Stimulated activated CD4-positive, alpha-beta T cell treated with anti-CD3 and anti-CD28 coated beads, TNF-alpha, amount 100 ng/mL, for 4 hours (primary cell): ENCODE data around the gene MTHFD2L.
A peak's percentile ranks its signal among the peaks of the same experiment; 100 is the strongest.
"Not testable (repeated sequence)": the region's sequence is repeated elsewhere in the genome, so short reads cannot be mapped to it uniquely, and the experiment has no call there.

Experiments
- DNase-seq, 3 experiments: peaks; one replicate each; pipeline ENCODE4 v3.0.0-alpha.2; 2020; ENCODE audit warnings: low read depth in 3 of 3

Gene MTHFD2L

DNA sequence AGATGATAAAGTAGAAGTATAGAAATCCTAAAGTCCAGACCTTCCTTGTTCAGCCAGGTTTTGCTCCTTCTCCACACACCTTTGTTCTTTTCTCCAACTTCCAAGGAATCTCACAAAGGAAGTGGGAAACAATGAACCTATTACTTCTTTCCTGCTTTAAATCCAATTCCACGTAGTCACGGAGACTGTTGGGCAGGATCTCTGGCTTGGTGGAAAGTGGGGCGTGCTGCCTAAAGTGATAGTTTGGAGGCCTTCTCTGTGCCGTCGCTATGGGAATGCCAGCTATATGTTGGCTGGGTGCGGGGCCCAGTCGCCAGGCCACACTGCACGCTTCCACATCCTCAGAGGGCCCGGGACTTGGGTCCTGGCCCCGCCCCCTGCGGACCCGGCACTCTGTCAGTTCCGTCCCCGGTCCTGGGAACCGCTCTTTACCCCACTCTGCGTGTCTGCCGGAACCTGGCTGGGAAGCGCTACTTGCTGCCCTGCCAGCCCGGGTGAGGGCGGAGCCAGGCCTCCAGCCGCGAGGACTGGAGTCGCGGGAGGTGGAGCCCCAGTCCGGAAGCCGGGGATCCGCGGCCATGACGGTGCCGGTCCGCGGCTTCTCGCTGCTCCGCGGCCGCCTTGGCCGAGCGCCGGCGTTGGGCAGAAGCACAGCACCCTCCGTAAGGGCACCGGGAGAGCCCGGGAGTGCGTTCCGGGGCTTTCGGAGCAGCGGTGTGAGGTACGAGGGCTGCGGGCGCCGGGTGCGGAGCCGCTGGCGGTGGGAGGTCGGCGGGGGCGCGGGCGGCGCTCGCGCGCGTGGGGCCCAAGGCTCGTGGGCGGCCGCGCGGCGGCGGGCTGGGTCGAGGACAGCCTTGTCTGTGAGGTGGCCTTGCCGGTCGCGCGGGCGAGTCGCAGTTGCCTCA, at the start of gene MTHFD2L:
Gene MTHFD2L, plus strand, starts transcription at position 558 of the 905 bp plus-strand sequence. Its CDS starts 21 bp downstream, at position 579.
- peak; percentile 63 to 76 (median 68) for DNase-seq

- no peak for DNase-seq
Measured at GRCh38 chr4:74108457-74109115, 49.3 kb upstream of the MTHFD2L start.

- DNase-seq = no peak
Measured at GRCh38 chr4:74109116-74109869, 48.6 kb upstream of the MTHFD2L start.

- DNase-seq = no peak
Measured at GRCh38 chr4:74109870-74110605, 47.9 kb upstream of the MTHFD2L start.

DNA sequence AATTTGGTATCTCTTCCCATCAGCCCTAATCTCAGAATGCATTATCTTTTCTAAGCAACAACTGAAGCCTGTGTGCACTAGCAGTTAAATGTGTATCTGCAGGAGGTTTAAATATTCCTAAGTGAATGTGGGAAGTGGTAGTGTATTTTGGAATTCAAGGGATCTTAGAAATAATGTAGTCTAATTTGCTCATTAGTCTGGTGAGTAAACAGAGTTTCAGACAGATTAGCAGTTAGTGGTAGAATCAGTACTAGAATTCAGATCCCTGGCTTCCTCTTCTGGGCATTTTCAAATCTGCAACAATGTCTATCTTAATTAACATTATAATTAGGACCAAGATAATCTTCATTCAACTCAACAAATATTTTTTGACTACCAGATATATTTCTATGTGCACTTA, 47.2 kb upstream of the MTHFD2L start:
- no peak for DNase-seq

DNA sequence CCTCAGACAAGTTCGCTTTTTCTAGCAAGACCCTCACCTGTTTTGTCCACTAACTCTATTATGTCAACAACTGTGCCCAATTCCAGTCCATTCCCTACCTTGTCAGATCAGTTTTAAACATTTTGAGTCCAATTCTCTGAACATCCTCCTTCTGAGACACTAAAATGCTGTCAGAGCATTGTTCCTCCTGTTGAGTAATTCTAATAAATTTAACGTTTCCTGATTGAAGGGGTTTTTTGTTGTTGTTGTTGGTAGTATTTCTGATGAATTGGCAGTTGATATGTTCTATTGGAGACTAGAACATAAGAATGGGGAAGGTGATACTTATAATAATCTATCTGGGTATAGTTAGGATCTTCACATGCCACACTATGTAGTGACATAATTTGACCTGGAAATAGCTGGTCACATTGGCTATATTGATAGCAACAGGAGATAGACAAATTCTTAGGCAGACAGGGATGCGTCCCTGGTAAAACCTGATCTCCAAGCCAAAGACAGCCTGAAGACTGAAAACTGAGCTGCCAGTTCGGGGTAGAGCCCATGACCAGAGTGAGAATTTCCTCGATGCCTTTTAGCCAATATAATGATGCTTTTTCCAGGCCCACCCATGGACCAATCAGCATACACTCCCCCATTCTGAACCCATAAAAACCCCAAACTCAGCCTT, 46.5 kb upstream of the MTHFD2L start:
- no peak for DNase-seq

- no peak for DNase-seq
Measured at GRCh38 chr4:74111990-74112389, 45.9 kb upstream of the MTHFD2L start.

DNA sequence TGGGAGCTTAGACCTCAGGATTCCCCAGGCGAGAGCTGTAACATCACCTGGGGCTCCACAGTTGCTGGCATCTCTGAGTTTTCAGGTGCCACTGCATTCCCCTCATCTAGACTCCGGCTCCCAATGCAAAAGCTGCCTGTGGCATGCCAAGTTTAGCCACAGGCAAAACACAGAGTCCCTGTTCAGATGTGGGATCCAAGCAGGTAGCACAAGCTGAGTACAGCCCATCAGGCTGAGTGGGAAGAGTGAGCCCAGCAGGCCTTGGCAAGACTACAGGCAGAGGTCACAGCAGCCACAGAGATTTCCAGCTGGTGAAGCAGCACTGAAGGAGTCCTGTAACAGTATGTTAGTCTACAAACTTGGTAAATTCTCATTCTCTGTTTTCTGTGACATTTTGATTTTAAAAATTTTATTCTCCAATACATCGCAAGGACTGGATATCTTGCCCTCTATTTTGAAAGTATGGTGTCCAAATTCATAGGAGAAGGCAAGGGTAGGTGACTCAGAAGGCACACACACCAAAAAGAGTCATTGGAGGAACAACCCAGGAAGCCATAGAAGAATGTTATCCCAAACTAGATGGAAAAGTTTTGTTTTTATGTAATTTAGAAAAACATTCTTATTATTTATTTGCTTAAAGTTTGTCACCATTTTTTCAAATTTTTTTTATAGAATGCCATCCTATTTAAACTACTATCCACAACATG, 45.4 kb upstream of the MTHFD2L start:
- DNase-seq = no peak

DNA sequence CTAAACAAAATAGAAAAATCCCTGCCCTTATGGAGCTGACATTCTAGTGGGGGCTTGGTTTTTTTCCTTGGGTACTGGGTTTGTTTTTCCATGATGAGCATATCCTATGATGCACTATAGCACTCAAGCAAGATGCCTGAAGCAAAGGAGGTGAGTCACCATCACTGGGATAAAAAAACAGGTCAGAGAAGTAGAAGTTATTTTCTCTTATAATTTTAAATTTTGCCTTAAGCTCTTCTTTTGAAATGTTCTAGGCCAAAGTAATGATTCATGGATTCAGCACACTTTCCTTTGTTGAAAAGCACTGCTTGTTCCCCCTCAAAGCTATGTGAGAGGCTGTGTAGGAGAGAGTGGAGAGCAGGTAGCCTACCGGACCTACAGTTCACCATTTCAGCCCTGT, 43.7 kb upstream of the MTHFD2L start:
- DNase-seq = no peak

DNA sequence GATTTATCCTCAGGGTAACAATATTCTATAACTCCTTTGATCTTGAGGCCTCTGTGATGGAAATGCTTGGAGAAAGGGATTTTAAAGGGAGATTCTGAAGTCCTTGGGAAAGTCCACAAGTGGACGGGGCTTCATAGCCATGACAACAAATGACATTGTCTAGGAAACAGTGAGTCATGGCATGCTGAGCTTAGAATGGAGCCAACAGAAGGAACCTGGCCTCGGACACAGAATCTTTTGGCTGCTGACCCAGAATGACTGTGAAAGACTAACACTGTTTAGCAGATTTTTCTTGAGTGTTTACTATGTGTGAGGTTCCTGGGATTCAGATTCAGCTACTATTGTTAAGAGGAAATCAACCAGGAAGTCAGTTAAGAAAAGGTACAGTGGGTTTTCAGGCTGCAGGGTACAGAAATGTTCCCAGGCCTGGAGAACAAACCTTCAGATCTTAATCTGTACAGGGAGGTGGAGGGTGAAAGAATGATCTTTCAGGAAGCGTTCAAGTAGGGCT, 40.8 kb upstream of the MTHFD2L start:
- DNase-seq = no peak

DNA sequence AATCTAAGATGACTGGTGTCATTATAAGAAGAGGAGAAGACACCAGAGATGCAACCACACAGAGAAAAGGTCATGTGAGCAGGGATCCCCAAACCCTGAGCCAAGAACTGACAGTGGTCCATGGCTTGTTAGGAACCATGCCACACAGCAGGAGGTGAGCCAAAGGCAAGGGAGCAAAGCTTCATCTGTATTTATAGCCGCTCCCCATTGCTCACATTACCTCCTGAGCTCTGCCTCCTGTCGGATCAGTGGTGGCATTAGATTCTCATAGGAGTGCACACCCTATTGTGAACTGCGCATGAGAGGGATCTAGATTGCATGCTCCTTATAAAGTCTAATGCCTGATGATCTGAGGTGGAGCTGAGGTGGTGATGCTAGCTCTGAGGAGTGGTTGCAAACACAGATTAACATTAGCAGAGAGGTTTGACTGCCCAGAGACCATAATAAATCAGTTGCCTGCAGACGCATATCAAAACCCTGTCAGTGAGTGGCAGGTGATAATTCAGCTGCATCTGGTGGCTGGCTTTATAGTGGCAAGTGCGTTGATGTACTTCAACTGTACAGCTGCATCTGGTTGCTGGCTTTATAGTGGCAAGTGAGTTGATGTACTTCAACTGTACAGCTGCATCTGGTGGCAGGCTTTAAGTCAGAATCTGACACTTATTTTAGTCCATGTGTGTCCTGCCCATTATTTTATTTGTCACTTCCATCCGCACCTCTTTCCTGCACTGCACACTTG, 39.1 kb upstream of the MTHFD2L start:
- no peak for DNase-seq

DNA sequence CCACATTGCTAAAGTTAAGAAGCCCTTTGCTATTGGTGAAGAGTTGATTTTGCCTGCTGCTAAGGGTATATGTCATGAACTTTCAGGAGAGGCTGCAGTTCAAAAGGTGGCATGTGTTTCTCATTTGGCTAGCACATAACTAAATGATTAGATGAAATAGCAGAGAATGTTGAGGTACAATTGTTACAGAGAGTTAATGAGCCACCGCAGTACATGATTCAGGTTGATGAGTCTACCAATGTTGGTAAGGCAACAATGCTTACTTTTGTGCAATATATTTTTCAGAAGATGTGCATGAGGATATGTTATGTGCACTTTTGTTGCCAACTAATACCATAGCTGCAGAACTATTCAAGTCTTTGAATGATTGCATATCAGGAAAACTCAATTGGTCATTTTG, 37.8 kb upstream of the MTHFD2L start:
- DNase-seq = no peak

GRCh38 chr4:74121643-74122579, 36.0 kb upstream of the MTHFD2L start:
- DNase-seq = no peak

GRCh38 chr4:74123065-74123728, 34.7 kb upstream of the MTHFD2L start:
- no peak for DNase-seq

DNA sequence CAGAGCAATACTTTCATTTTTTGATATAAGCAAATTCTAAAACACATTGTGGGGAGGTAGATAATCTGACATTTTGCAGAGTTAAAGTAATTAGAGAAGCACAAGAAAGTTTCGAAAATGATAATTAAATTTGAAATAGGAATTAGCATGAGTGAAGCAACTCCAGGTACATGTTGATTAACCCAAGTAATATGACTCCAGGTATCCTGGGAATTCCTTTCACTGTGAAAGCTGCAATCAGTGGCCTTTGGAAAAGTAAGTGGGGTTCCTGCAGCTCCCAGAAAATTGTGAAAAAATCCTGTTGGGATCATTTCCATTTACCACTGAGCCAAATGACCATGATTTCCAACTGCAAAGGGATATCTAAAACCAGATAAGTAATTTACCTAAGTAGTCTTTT, 32.9 kb upstream of the MTHFD2L start:
- no peak for DNase-seq

GRCh38 chr4:74127745-74128144, 30.2 kb upstream of the MTHFD2L start:
- DNase-seq = no peak

- not testable (repeated sequence) for DNase-seq
Measured at GRCh38 chr4:74130843-74131242, 27.1 kb upstream of the MTHFD2L start.

DNA sequence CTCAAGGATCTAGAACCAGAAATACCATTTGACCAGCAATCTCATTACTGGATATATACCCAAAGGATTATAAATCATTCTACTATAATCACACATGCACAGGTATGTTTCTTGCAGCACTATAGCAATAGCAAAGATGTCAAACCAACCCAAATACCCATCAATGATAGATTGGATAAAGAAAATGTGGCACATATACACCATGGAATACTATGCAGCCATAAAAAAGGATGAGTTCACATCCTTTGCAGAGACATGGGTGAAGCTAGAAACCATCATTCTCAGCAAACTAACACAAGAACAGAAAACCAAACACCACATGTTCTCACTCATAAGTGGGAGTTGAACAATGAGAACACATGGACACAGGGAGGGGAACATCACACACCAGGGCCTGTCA, 25.7 kb upstream of the MTHFD2L start:
- not testable (repeated sequence) for DNase-seq
